ENCODE results near the gene MISP3.

Gene MISP3

GRCh38 chr19:14061081-14061749 lies 11.4 kb upstream of the MISP3 start:
- Histone ChIP-seq H3K79me2 (ENCODE audit: control insufficient read depth, low read length) (no peaks in the 10 kb centered on the region), H4K20me1 (ENCODE audit: control insufficient read depth, insufficient read depth, low read depth, low read length) (no peaks in the 10 kb centered on the region), H3K4me1 (ENCODE audit: control insufficient read depth, low read length) (peaks cover 27% of the 10 kb centered on the region), H3K36me3 (ENCODE audit: control insufficient read depth, low read length) (no peaks in the 10 kb centered on the region), H3K9me2 (replicated peaks; ENCODE audit: control insufficient read depth, low read length) (no peaks in the 10 kb centered on the region), H3K27me3 (ENCODE audit: control insufficient read depth, low read length) (peaks cover 33% of the 10 kb centered on the region), H3K9me3 (ENCODE audit: control insufficient read depth, insufficient read depth, low read length) (no peaks in the 10 kb centered on the region), H3K27ac (ENCODE audit: low read depth, low read length) (no peak overlapping the region), H3K4me2 (ENCODE audit: low read length) (no peak overlapping the region), H3F3A (ENCODE audit: control insufficient read depth, insufficient read depth) (no peaks in the 10 kb centered on the region), H3K4me3 (ENCODE audit: low read length) (no peak overlapping the region)
- TF ChIP-seq EZH2phosphoT487 (IDR thresholded peaks at IDR 0.05; ENCODE audit: borderline replicate concordance, low read length), result no peak

GRCh38 chr19:14061751-14062557 lies 10.6 kb upstream of the MISP3 start, which contains the start of gene PALM3:
Gene PALM3, minus strand, starts transcription at chr19:14062076. Its CDS starts 96 bp downstream, at chr19:14061980.
- H4K20me1 ChIP-seq (ENCODE audit: control insufficient read depth, insufficient read depth, low read depth, low read length), result no peaks in the 10 kb centered on the region
- no peak within 1 kb of the TSS for H3K4me2 ChIP-seq (ENCODE audit: low read length)
- peaks cover 27% of the 10 kb centered on the region for H3K27me3 ChIP-seq (ENCODE audit: control insufficient read depth, low read length)
- no peaks in the 10 kb centered on the region for H3K9me2 ChIP-seq (replicated peaks; ENCODE audit: control insufficient read depth, low read length)
- H3K27ac ChIP-seq (ENCODE audit: low read depth, low read length), result no peak within 1 kb of the TSS
- H3F3A ChIP-seq (ENCODE audit: control insufficient read depth, insufficient read depth), result no peaks in the 10 kb centered on the region
- no peaks in the 10 kb centered on the region for H3K9me3 ChIP-seq (ENCODE audit: control insufficient read depth, insufficient read depth, low read length)
- no peaks in the 10 kb centered on the region for H3K36me3 ChIP-seq (ENCODE audit: control insufficient read depth, low read length)
- H3K79me2 ChIP-seq (ENCODE audit: control insufficient read depth, low read length), result no peaks in the 10 kb centered on the region
- peaks cover 27% of the 10 kb centered on the region for H3K4me1 ChIP-seq (ENCODE audit: control insufficient read depth, low read length)
- TF ChIP-seq CTCF (IDR thresholded peaks at IDR 0.05; ENCODE audit: low read depth, low read length, poor library complexity, severe bottlenecking) (no peak), EZH2phosphoT487 (IDR thresholded peaks at IDR 0.05; ENCODE audit: borderline replicate concordance, low read length) (no peak)
- no peak within 1 kb of the TSS for H3K4me3 ChIP-seq (ENCODE audit: low read length)

GRCh38 chr19:14062558-14062855 lies 10.1 kb upstream of the MISP3 start:
- Histone ChIP-seq H3K4me3 (ENCODE audit: low read length) (no peak overlapping the region), H3K9me2 (replicated peaks; ENCODE audit: control insufficient read depth, low read length) (no peaks in the 10 kb centered on the region), H3K79me2 (ENCODE audit: control insufficient read depth, low read length) (no peaks in the 10 kb centered on the region), H3K36me3 (ENCODE audit: control insufficient read depth, low read length) (no peaks in the 10 kb centered on the region), H3K27ac (ENCODE audit: low read depth, low read length) (no peak overlapping the region), H3K27me3 (ENCODE audit: control insufficient read depth, low read length) (peaks cover 24% of the 10 kb centered on the region), H3K4me1 (ENCODE audit: control insufficient read depth, low read length) (peaks cover 27% of the 10 kb centered on the region), H4K20me1 (ENCODE audit: control insufficient read depth, insufficient read depth, low read depth, low read length) (no peaks in the 10 kb centered on the region), H3F3A (ENCODE audit: control insufficient read depth, insufficient read depth) (no peaks in the 10 kb centered on the region), H3K4me2 (ENCODE audit: low read length) (no peak overlapping the region), H3K9me3 (ENCODE audit: control insufficient read depth, insufficient read depth, low read length) (no peaks in the 10 kb centered on the region)
- TF ChIP-seq EZH2phosphoT487 (IDR thresholded peaks at IDR 0.05; ENCODE audit: borderline replicate concordance, low read length) (no peak), CTCF (IDR thresholded peaks at IDR 0.05; ENCODE audit: low read depth, low read length, poor library complexity, severe bottlenecking) (no peak)

GRCh38 chr19:14063105-14063504 lies 9.5 kb upstream of the MISP3 start:
- Histone ChIP-seq H3K4me2 (ENCODE audit: low read length) (no peak overlapping the region), H3K79me2 (ENCODE audit: control insufficient read depth, low read length) (no peaks in the 10 kb centered on the region), H3K27ac (ENCODE audit: low read depth, low read length) (no peak overlapping the region), H4K20me1 (ENCODE audit: control insufficient read depth, insufficient read depth, low read depth, low read length) (no peaks in the 10 kb centered on the region), H3K9me2 (replicated peaks; ENCODE audit: control insufficient read depth, low read length) (no peaks in the 10 kb centered on the region), H3K4me3 (ENCODE audit: low read length) (no peak overlapping the region), H3K27me3 (ENCODE audit: control insufficient read depth, low read length) (peaks cover 18% of the 10 kb centered on the region), H3K9me3 (ENCODE audit: control insufficient read depth, insufficient read depth, low read length) (no peaks in the 10 kb centered on the region), H3K36me3 (ENCODE audit: control insufficient read depth, low read length) (no peaks in the 10 kb centered on the region), H3K4me1 (ENCODE audit: control insufficient read depth, low read length) (peaks cover 21% of the 10 kb centered on the region), H3F3A (ENCODE audit: control insufficient read depth, insufficient read depth) (no peaks in the 10 kb centered on the region)
- no peak for TF ChIP-seq EZH2phosphoT487 (IDR thresholded peaks at IDR 0.05; ENCODE audit: borderline replicate concordance, low read length)

Measured in DOHH2 (cell line).